ENCODE data around the gene GMPR2.
"Not testable (repeated sequence)": the region's sequence is repeated elsewhere in the genome, so short reads cannot be mapped to it uniquely, and the experiment has no call there.

- not testable (repeated sequence) for TF ChIP-seq CTCF, POLR2A, POLR2AphosphoS5 (IDR thresholded peaks at IDR 0.05)
Measured at GRCh38 chr14:24222987-24223386, 9.7 kb upstream of the GMPR2 start.
